ENCODE results near the gene CD93.

The CD93 gene

GRCh38 chr20:23079926-23080325 lies 6.2 kb downstream of the CD93 start:
- TF ChIP-seq CTCF (IDR thresholded peaks at IDR 0.05; ENCODE audit: extremely low read depth, insufficient read depth, missing control alignments) = no peak
- in situ Hi-C loops (cut with MboI; ENCODE audit: low pct_unique_long_range_greater_than_20kb, low sequenced_read_pairs, unreplicated experiment) = no loop called here
- DNase-seq (ENCODE audit: low spot score) = no peak

- peak; percentile 52 for TF ChIP-seq CTCF (IDR thresholded peaks at IDR 0.05; ENCODE audit: extremely low read depth, insufficient read depth, missing control alignments)
- in situ Hi-C loops (cut with MboI; ENCODE audit: low pct_unique_long_range_greater_than_20kb, low sequenced_read_pairs, unreplicated experiment) = no loop called here
- no peak for DNase-seq (ENCODE audit: low spot score)
Observed at GRCh38 chr20:23079016-23079351, 7.1 kb downstream of the CD93 start.

GRCh38 chr20:23078351-23079015 lies 7.6 kb downstream of the CD93 start:
- DNase-seq (ENCODE audit: low spot score) = no peak
- in situ Hi-C loops (cut with MboI; ENCODE audit: low pct_unique_long_range_greater_than_20kb, low sequenced_read_pairs, unreplicated experiment) = no loop called here
- TF ChIP-seq CTCF (IDR thresholded peaks at IDR 0.05; ENCODE audit: extremely low read depth, insufficient read depth, missing control alignments) = no peak

- in situ Hi-C loops (cut with MboI; ENCODE audit: low pct_unique_long_range_greater_than_20kb, low sequenced_read_pairs, unreplicated experiment) = no loop called here
- DNase-seq (ENCODE audit: low spot score) = no peak
- TF ChIP-seq CTCF (IDR thresholded peaks at IDR 0.05; ENCODE audit: extremely low read depth, insufficient read depth, missing control alignments) = no peak
Observed at GRCh38 chr20:23077277-23077676, 8.8 kb downstream of the CD93 start.

GRCh38 chr20:23074052-23074451 lies 12.1 kb downstream of the CD93 start:
- no peak for DNase-seq (ENCODE audit: low spot score)
- TF ChIP-seq CTCF (IDR thresholded peaks at IDR 0.05; ENCODE audit: extremely low read depth, insufficient read depth, missing control alignments) = no peak
- in situ Hi-C loops (cut with MboI; ENCODE audit: low pct_unique_long_range_greater_than_20kb, low sequenced_read_pairs, unreplicated experiment) = loop anchor here (25.0 kb wide), 1 partner anchor 263 kb away; no protein-coding TSS in a partner anchor

- no peak for DNase-seq (ENCODE audit: low spot score)
- TF ChIP-seq CTCF (IDR thresholded peaks at IDR 0.05; ENCODE audit: extremely low read depth, insufficient read depth, missing control alignments) = no peak
- in situ Hi-C loops (cut with MboI; ENCODE audit: low pct_unique_long_range_greater_than_20kb, low sequenced_read_pairs, unreplicated experiment) = loop anchor here (25.0 kb wide), 1 partner anchor 264 kb away; no protein-coding TSS in a partner anchor
Observed at GRCh38 chr20:23072892-23073586, 13.1 kb downstream of the CD93 start.

Data from GM13977 (cell line).